ENCODE data around the gene SHISA3.
"Not testable (repeated sequence)": the region's sequence is repeated elsewhere in the genome, so short reads cannot be mapped to it uniquely, and the experiment has no call there.

SHISA3 gene

DNA sequence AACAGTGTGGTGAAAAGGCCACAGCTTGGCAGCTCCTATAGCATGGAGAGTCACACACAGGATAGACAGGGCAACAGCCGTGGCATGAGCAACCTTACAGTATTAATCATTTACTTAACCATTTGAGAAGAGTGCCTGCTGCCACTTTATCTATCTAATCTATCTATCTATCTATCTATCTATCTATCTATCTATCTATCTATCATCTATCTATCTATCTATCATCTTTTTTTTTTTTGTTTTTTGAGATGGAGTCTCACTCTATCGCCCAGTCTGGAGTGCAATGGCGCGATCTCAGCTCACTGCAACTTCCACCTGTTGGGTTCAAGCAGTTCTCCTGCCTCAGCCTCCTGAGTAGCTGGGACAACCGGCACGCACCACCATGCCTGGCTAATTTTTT, 25.0 kb upstream of the SHISA3 start:
- not testable (repeated sequence) for H3K27ac ChIP-seq (ENCODE audit: extremely low read depth, low read depth, low read length); H3K4me1 ChIP-seq (ENCODE audit: control insufficient read depth, insufficient read depth, low read length); H3K4me3 ChIP-seq (ENCODE audit: low read depth, low read length); H3K36me3 ChIP-seq (ENCODE audit: control insufficient read depth in 2 of 2, insufficient read depth in 1 of 2, low read length in 2 of 2); H3K9me3 ChIP-seq (ENCODE audit: control insufficient read depth, insufficient read depth, low read depth, low read length)
- POLR2A ChIA-PET = interaction anchor here (0.6 kb wide), 1 partner anchor 324 kb away, joined by 3 read pairs; no protein-coding TSS in a partner anchor
- CTCF ChIA-PET = interaction anchor here (0.6 to 4.4 kb wide), 4 partner anchors 20 to 147 kb away, joined by 3 to 69 read pairs (median 8); no protein-coding TSS in a partner anchor
- 0 out of 2 replicates have a peak, but pooled peaks have one; percentile 24 for TF ChIP-seq SCRT2 (tag by site-specific recombination; IDR thresholded peaks at IDR 0.05)

DNA sequence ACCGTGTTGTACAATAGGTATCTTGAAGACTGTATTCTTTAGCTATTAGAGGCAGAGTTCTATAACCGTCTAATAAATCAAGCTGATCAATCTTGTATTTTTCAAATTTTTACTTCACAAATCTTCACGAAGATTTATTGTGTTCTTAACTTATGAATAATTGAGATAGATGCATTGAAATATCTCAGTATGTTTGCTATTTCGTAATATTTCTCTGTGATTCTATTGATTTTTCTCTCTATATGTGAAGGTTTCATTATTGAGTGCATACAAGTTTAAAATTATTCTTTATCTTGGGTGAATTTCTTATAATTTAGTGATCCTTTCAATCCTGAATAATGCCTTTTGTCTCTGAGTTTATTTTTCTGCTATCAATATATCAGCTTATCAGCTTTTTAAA, 19.8 kb upstream of the SHISA3 start:
- TF ChIP-seq, protein P1, sequence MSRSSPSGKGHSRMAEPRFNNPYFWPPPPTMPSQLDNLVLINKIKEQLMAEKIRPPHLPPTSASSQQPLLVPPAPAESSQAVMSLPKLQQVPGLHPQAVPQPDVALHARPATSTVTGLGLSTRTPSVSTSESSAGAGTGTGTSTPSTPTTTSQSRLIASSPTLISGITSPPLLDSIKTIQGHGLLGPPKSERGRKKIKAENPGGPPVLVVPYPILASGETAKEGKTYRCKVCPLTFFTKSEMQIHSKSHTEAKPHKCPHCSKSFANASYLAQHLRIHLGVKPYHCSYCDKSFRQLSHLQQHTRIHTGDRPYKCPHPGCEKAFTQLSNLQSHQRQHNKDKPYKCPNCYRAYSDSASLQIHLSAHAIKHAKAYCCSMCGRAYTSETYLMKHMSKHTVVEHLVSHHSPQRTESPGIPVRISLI (tag by site-specific recombination; IDR thresholded peaks at IDR 0.05) = no peak
- TF ChIP-seq, protein P2, sequence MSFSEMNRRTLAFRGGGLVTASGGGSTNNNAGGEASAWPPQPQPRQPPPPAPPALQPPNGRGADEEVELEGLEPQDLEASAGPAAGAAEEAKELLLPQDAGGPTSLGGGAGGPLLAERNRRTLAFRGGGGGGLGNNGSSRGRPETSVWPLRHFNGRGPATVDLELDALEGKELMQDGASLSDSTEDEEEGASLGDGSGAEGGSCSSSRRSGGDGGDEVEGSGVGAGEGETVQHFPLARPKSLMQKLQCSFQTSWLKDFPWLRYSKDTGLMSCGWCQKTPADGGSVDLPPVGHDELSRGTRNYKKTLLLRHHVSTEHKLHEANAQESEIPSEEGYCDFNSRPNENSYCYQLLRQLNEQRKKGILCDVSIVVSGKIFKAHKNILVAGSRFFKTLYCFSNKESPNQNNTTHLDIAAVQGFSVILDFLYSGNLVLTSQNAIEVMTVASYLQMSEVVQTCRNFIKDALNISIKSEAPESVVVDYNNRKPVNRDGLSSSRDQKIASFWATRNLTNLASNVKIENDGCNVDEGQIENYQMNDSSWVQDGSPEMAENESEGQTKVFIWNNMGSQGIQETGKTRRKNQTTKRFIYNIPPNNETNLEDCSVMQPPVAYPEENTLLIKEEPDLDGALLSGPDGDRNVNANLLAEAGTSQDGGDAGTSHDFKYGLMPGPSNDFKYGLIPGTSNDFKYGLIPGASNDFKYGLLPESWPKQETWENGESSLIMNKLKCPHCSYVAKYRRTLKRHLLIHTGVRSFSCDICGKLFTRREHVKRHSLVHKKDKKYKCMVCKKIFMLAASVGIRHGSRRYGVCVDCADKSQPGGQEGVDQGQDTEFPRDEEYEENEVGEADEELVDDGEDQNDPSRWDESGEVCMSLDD (tag by site-specific recombination; IDR thresholded peaks at IDR 0.05) = no peak
- TF ChIP-seq, protein P3, sequence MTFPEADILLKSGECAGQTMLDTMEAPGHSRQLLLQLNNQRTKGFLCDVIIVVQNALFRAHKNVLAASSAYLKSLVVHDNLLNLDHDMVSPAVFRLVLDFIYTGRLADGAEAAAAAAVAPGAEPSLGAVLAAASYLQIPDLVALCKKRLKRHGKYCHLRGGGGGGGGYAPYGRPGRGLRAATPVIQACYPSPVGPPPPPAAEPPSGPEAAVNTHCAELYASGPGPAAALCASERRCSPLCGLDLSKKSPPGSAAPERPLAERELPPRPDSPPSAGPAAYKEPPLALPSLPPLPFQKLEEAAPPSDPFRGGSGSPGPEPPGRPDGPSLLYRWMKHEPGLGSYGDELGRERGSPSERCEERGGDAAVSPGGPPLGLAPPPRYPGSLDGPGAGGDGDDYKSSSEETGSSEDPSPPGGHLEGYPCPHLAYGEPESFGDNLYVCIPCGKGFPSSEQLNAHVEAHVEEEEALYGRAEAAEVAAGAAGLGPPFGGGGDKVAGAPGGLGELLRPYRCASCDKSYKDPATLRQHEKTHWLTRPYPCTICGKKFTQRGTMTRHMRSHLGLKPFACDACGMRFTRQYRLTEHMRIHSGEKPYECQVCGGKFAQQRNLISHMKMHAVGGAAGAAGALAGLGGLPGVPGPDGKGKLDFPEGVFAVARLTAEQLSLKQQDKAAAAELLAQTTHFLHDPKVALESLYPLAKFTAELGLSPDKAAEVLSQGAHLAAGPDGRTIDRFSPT (tag by site-specific recombination; IDR thresholded peaks at IDR 0.05) = no peak
- TF ChIP-seq ZNF777 (tag by site-specific recombination; IDR thresholded peaks at IDR 0.05; ENCODE audit: borderline replicate concordance) (no peak), KLF8 (tag by site-specific recombination; IDR thresholded peaks at IDR 0.05) (no peak), ZNF2 (tag by site-specific recombination; IDR thresholded peaks at IDR 0.05) (no peak), GLIS2 (tag by site-specific recombination; IDR thresholded peaks at IDR 0.05) (no peak)
- Histone ChIP-seq H3K27ac (ENCODE audit: extremely low read depth, low read depth, low read length) (no peak overlapping the region), H3K4me3 (ENCODE audit: low read depth, low read length) (no peak overlapping the region), H3K9me3 (ENCODE audit: control insufficient read depth, insufficient read depth, low read depth, low read length) (no peaks in the 10 kb centered on the region), H3K36me3 (ENCODE audit: control insufficient read depth in 2 of 2, insufficient read depth in 1 of 2, low read length in 2 of 2) (no peaks in the 10 kb centered on the region), H3K4me1 (ENCODE audit: control insufficient read depth, insufficient read depth, low read length) (no peaks in the 10 kb centered on the region)
- CTCF ChIA-PET = interaction anchor here (0.9 to 1.3 kb wide), 2 partner anchors 75 to 142 kb away, joined by 4 to 8 read pairs; no protein-coding TSS in a partner anchor
- POLR2A ChIA-PET = no interaction called here

DNA sequence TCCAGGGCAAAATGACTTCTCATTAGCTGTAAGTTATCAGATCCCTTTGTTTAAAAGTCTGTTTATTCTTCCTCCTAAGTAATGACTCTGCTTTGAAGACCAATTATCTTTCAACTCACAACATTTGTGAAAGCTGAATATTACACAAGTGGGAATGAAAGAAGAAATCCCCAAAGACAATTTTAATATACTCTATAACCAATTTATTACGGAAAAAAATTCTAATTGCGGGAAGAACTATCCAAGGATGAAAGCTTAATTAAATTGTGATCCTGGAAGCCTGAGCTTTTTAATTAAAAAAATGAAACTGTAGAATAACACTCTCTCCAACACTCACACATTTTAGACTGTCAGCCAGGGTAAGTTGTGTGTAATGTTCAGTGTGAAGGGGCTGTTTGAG, 15.6 kb upstream of the SHISA3 start:
- H3K9me3 ChIP-seq (ENCODE audit: control insufficient read depth, insufficient read depth, low read depth, low read length) = no peaks in the 10 kb centered on the region
- ChIA-PET CTCF (no interaction called here), POLR2A (no interaction called here)
- H3K36me3 ChIP-seq (ENCODE audit: control insufficient read depth in 2 of 2, insufficient read depth in 1 of 2, low read length in 2 of 2) = no peaks in the 10 kb centered on the region
- H3K4me3 ChIP-seq (ENCODE audit: low read depth, low read length) = no peak overlapping the region
- H3K4me1 ChIP-seq (ENCODE audit: control insufficient read depth, insufficient read depth, low read length) = no peaks in the 10 kb centered on the region
- H3K27ac ChIP-seq (ENCODE audit: extremely low read depth, low read depth, low read length) = no peak overlapping the region
- no peak for TF ChIP-seq ZBTB20 (tag by site-specific recombination; IDR thresholded peaks at IDR 0.05)
- TF ChIP-seq, protein P4, sequence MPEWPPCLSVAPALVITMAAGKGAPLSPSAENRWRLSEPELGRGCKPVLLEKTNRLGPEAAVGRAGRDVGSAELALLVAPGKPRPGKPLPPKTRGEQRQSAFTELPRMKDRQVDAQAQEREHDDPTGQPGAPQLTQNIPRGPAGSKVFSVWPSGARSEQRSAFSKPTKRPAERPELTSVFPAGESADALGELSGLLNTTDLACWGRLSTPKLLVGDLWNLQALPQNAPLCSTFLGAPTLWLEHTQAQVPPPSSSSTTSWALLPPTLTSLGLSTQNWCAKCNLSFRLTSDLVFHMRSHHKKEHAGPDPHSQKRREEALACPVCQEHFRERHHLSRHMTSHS (tag by site-specific recombination; IDR thresholded peaks at IDR 0.05) = no peak
- TF ChIP-seq, protein P5, sequence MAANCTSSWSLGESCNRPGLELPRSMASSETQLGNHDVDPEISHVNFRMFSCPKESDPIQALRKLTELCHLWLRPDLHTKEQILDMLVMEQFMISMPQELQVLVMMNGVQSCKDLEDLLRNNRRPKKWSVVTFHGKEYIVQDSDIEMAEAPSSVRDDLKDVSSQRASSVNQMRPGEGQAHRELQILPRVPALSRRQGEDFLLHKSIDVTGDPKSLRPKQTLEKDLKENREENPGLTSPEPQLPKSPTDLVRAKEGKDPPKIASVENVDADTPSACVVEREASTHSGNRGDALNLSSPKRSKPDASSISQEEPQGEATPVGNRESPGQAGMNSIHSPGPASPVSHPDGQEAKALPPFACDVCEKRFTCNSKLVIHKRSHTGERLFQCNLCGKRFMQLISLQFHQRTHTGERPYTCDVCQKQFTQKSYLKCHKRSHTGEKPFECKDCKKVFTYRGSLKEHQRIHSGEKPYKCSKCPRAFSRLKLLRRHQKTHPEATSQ (tag by site-specific recombination; IDR thresholded peaks at IDR 0.05) = no peak
- TF ChIP-seq ZSCAN23 (tag by site-specific recombination; IDR thresholded peaks at IDR 0.05) = no peak
- no peak for TF ChIP-seq HOXA7 (CRISPR knock-in tag; IDR thresholded peaks at IDR 0.05; ENCODE audit: borderline replicate concordance)
- no peak for TF ChIP-seq GFI1B (tag by site-specific recombination; IDR thresholded peaks at IDR 0.05)
- TF ChIP-seq ZNF658 (tag by site-specific recombination; IDR thresholded peaks at IDR 0.05) = no peak
- TF ChIP-seq ZNF660 (tag by site-specific recombination; IDR thresholded peaks at IDR 0.05) = no peak
- TF ChIP-seq ZNF654 (tag by site-specific recombination; IDR thresholded peaks at IDR 0.05; ENCODE audit: low read depth) = no peak
- no peak for TF ChIP-seq ZNF266 (tag by site-specific recombination; IDR thresholded peaks at IDR 0.05; ENCODE audit: low read depth)
- no peak for TF ChIP-seq ZNF404 (tag by site-specific recombination; IDR thresholded peaks at IDR 0.05)
- TF ChIP-seq HOXD13 (CRISPR knock-in tag; IDR thresholded peaks at IDR 0.05; ENCODE audit: borderline replicate concordance) = no peak
- TF ChIP-seq ZNF530 (tag by site-specific recombination; IDR thresholded peaks at IDR 0.05; ENCODE audit: low read depth) = no peak
- TF ChIP-seq ZNF623 (tag by site-specific recombination; IDR thresholded peaks at IDR 0.05) = no peak
- no peak for TF ChIP-seq ZNF391 (tag by site-specific recombination; IDR thresholded peaks at IDR 0.05; ENCODE audit: borderline replicate concordance, low read depth)
- TF ChIP-seq, protein P1 (tag by site-specific recombination; IDR thresholded peaks at IDR 0.05) = no peak
